Heart right ventricle (tissue), 16 donors: ENCODE measurements around the gene NAALAD2. TPM values are rescaled to one million over a fixed set of nuclear protein-coding genes. Genes with fewer than 3 reads are reported as not detected.

Source experiments
- ATAC-seq, 8 donors: fragments of 200-7000 bp; cut with Tn5 transposase; one replicate each; pipeline ENCODE4 v1.9.1; 2020; ENCODE audit warnings: mild to moderate bottlenecking in 8 of 8, moderate library complexity in 8 of 8, moderate number of reproducible peaks in 1 of 8
- DNase-seq, 2 donors: peaks; one replicate each; pipeline ENCODE4 v3.0.0-alpha.2; 2020
- H3K27ac ChIP-seq, 10 donors: fragments of 200-600 bp; sonication (generic) in 2 of 10; one replicate each; pipeline versions ENCODE4 v1.5.0 to v1.8.0; 2020 to 2022; ENCODE audit warnings: mild to moderate bottlenecking in 3 of 10
- H3K27me3 ChIP-seq, 7 donors: fragments of 200-600 bp; one replicate each; pipeline ENCODE4 v1.8.0; 2021 to 2022; ENCODE audit warnings: mild to moderate bottlenecking in 2 of 7
- H3K36me3 ChIP-seq, 9 donors: fragments of 200-600 bp; sonication (generic) in 1 of 9; one replicate each; pipeline versions ENCODE4 v1.5.0 to v1.8.0; 2020 to 2022; ENCODE audit warnings: mild to moderate bottlenecking in 2 of 9
- H3K4me1 ChIP-seq, 9 donors: fragments of 200-600 bp; sonication (generic) in 1 of 9; one replicate each; pipeline versions ENCODE4 v1.5.0 to v1.8.0; 2020 to 2022; ENCODE audit warnings: mild to moderate bottlenecking in 4 of 9
- H3K4me3 ChIP-seq, 10 donors: fragments of 200-600 bp; sonication (generic) in 2 of 10; one replicate each; pipeline versions ENCODE4 v1.5.0 to v1.8.0; 2020 to 2022; ENCODE audit warnings: mild to moderate bottlenecking in 7 of 10, moderate library complexity in 2 of 10
- H3K9me3 ChIP-seq, 11 donors: fragments of 200-600 bp in 10 of 11; sonication (generic) in 2 of 11; one replicate each; pipeline versions ENCODE4 v1.5.0 to v1.8.0; 2013 to 2022; ENCODE audit warnings: mild to moderate bottlenecking in 2 of 11, control low read depth in 1 of 11, moderate library complexity in 1 of 11
- CTCF ChIP-seq, 9 donors: fragments of 200-600 bp; sonication (generic) in 2 of 9; IDR thresholded peaks; one replicate each; pipeline versions ENCODE4 v1.5.0 to v1.8.0; 2021 to 2022; ENCODE audit warnings: antibody characterized with exemption in 9 of 9, mild to moderate bottlenecking in 5 of 9, moderate library complexity in 1 of 9
- WGBS, 2 donors: extraction: QIAGEN DNeasy Blood & Tissue Kit; methylation state at CpG; one replicate each; pipeline ENCODE4 v1.1.7; 2013; ENCODE audit warnings: inconsistent platforms in 1 of 2; 5-methylcytosine and 5-hydroxymethylcytosine counted together
- intact Hi-C, 10 donors: fragments of 100-400 bp; cut with DNase I; formaldehyde crosslinking; loops; one replicate each; pipeline versions ENCODE4 v1.11.1 to v1.14.2; 2022
- polyA plus RNA-seq, 2 donors: library from polyadenylated mRNA; stranded (reverse); fragments of 200-250 nt; gene quantifications; one replicate each; pipeline ENCODE4 v1.2.3, GENCODE V29; 2013
- total RNA-seq, 10 donors: library from RNA; stranded (reverse); fragmentation: NEBNext Ultra II Directional in 3 of 10; extraction: Animal tissue kit (Norgen Biotek cat#: 25700) in 3 of 10; gene quantifications; one replicate each; pipeline versions ENCODE4 v1.2.1 to v1.2.4, GENCODE V29; 2021 to 2023
- donor health status: Arrhythmogenic right ventricular cardiomyopathy.
- donor health status: ischemic (EF 13 %, LVEDD 7.1; RV severe dilation, severe dysfunction).
- donor health status: healthy with polysubstance abuse.
- donor health status: DM: no; HTN: yes; CAD: no.
- donor health status: DM: no; HTN: no; CAD: no.
- donor health status: ischemic (EF 25% LVEDD 6.9; RV normal size, moderate dysfunction).
- donor health status: ischemic (EF 25% LVEDD 5.7; RV mildly dilated, moderate dysfunction).
- donor health status: healthy.
- donor health status: DM: yes; HTN: yes; CAD: no.
- donor health status: Ischemic cardiomyopathy.
- donor health status: ischemic (EF 35%, LVEDD 5.7; RV mildly dilated, moderate dysfunction).
- donor health status: nonischemic (EF 11% LVEDD 7.7; RV severe dilation, severe dysfunction).
- donor health status: DM: yes; HTN: yes; CAD: no.
- donor health status: PGD.
- donor health status: ischemic (EF 29% LVEDD 5.4; RV normal size, mild dysfunction).
- donor health status: nonischemic (EF 23%, LVEDD 6.1; RV moderate dilation, normal function).

NAALAD2 gene
- total and polyA plus RNA-seq, 12 donors = 0.21 to 2.7 (median 0.51) TPM

GRCh38 chr11:90168571-90168970, 34.1 kb downstream of the NAALAD2 start:
- TF ChIP-seq CTCF (IDR thresholded peaks at IDR 0.05) = no peak
- intact Hi-C loops = no loop called here
- Histone ChIP-seq H3K27me3 (no peaks in the 10 kb centered on the region), H3K27ac (no peak overlapping the region), H3K9me3 (no peaks in the 10 kb centered on the region), H3K36me3 (peaks cover 0 to 3% (median 0%) of the 10 kb centered on the region in 9 donors), H3K4me3 (no peak overlapping the region), H3K4me1 (no peaks in the 10 kb centered on the region)
- DNase-seq (no peak), ATAC-seq (no peak)
- WGBS, 2 donors = 90 to 97% methylated on average over 3 of the region's 3 CpGs

GRCh38 chr11:90171359-90171758, 36.9 kb downstream of the NAALAD2 start:
- H3K27ac ChIP-seq = no peak overlapping the region
- H3K4me1 ChIP-seq = no peaks in the 10 kb centered on the region
- DNase-seq (no peak), ATAC-seq (no peak)
- intact Hi-C loops = no loop called here
- peaks cover 0 to 9% (median 0%) of the 10 kb centered on the region in 9 donors for H3K36me3 ChIP-seq
- no peak for TF ChIP-seq CTCF (IDR thresholded peaks at IDR 0.05)
- no peak overlapping the region for H3K4me3 ChIP-seq
- H3K9me3 ChIP-seq = no peaks in the 10 kb centered on the region
- H3K27me3 ChIP-seq = no peaks in the 10 kb centered on the region

GRCh38 chr11:90176069-90176468, 41.6 kb downstream of the NAALAD2 start:
- ATAC-seq = no peak
- H3K4me3 ChIP-seq = no peak overlapping the region
- H3K27me3 ChIP-seq = no peaks in the 10 kb centered on the region
- no peak for TF ChIP-seq CTCF (IDR thresholded peaks at IDR 0.05)
- H3K36me3 ChIP-seq = peaks cover 0 to 6% (median 0%) of the 10 kb centered on the region in 9 donors
- 90 to 97% methylated on average over 1 of the region's 1 CpG for WGBS, 2 donors
- no peak overlapping the region for H3K27ac ChIP-seq
- DNase-seq = no peak
- no peaks in the 10 kb centered on the region for H3K4me1 ChIP-seq
- H3K9me3 ChIP-seq = no peaks in the 10 kb centered on the region
- intact Hi-C loops = no loop called here

GRCh38 chr11:90178751-90179150, 44.3 kb downstream of the NAALAD2 start:
- 94 to 99% methylated on average over 2 of the region's 2 CpGs for WGBS, 2 donors
- ATAC-seq (no peak), DNase-seq (no peak)
- H3K36me3 ChIP-seq = peaks cover 0 to 6% (median 0%) of the 10 kb centered on the region in 9 donors
- intact Hi-C loops = no loop called here
- no peak overlapping the region for H3K27ac ChIP-seq
- H3K4me3 ChIP-seq = no peak overlapping the region
- no peak for TF ChIP-seq CTCF (IDR thresholded peaks at IDR 0.05)
- H3K27me3 ChIP-seq = no peaks in the 10 kb centered on the region
- H3K9me3 ChIP-seq = no peaks in the 10 kb centered on the region
- no peaks in the 10 kb centered on the region for H3K4me1 ChIP-seq
